GM12892 (cell line): ENCODE results near the gene GLUD1.

ENCODE experiments used
- POLR2A ChIP-seq: IDR thresholded peaks from 2 replicates; pipeline ENCODE4 v1.6.1; 2011; ENCODE audit warnings: low read depth, low read length, control low read depth
- POLR2AphosphoS5 ChIP-seq: IDR thresholded peaks from 2 replicates; pipeline ENCODE4 v1.6.1; 2011; ENCODE audit warnings: low read depth, low read length, control low read depth

DNA sequence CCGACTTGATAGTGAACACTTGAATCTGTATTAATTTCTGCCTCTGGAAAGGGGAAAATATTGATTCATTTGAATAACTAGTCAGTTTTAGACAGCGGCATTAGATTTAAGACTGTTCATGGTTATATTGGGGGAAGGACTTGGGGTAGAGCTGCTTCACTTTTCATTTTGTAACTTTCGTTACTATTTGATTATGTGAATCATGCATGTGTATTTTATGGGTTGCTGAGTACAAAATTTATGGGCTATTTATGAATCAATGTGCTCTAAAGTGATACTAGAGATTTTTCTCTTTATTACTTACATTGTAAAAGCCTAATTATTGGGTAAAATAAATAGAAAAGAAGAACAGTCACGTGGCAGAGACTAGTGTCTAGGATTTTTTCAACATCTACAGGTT is 4.9 kb downstream of the GLUD1 start:
- TF ChIP-seq POLR2AphosphoS5 (no peak), POLR2A (no peak)
